Smooth muscle cell (in vitro differentiated cells): ENCODE measurements around the gene PHB1. TPM values are rescaled to one million over a fixed set of nuclear protein-coding genes. Genes with fewer than 3 reads are reported as not detected.

ENCODE experiments used
- DNase-seq: peaks from one replicate; lab custom pipeline; 2025; ENCODE audit not compliant: unreplicated experiment; lab: John Stamatoyannopoulos, UW
- H2AFZ ChIP-seq: fragments of 200-600 bp; sonication (generic); 2 replicates; pipeline ENCODE4 v1.6.0; 2016; ENCODE audit warnings: antibody characterized with exemption, low read depth, mild to moderate bottlenecking
- H3F3A ChIP-seq: fragments of 200-600 bp; sonication (generic); 2 replicates; pipeline ENCODE4 v1.6.0; 2017; ENCODE audit warnings: antibody characterized with exemption, low read depth
- H3K27ac ChIP-seq: fragments of 200-600 bp; sonication (generic); 2 replicates; pipeline ENCODE4 v1.5.1; 2016; ENCODE audit warnings: low read depth, mild to moderate bottlenecking
- H3K27me3 ChIP-seq: fragments of 200-600 bp; sonication (generic); 2 replicates; pipeline ENCODE4 v1.6.1; 2016; ENCODE audit warnings: low read depth, mild to moderate bottlenecking
- H3K36me3 ChIP-seq: fragments of 200-600 bp; sonication (generic); 2 replicates; pipeline ENCODE4 v1.5.1; 2016; ENCODE audit warnings: low read depth
- H3K4me1 ChIP-seq: fragments of 200-600 bp; sonication (generic); 2 replicates; pipeline ENCODE4 v1.5.1; 2016; ENCODE audit warnings: low read depth
- H3K4me2 ChIP-seq: fragments of 200-600 bp; sonication (generic); 2 replicates; pipeline ENCODE4 v1.6.0; 2016; ENCODE audit warnings: mild to moderate bottlenecking
- H3K4me3 ChIP-seq: fragments of 200-600 bp; sonication (generic); 2 replicates; pipeline ENCODE4 v1.5.1; 2016; ENCODE audit warnings: mild to moderate bottlenecking
- H3K79me2 ChIP-seq: fragments of 200-600 bp; sonication (generic); 2 replicates; pipeline ENCODE4 v1.6.0; 2016; ENCODE audit warnings: low read depth, mild to moderate bottlenecking
- H3K9ac ChIP-seq: fragments of 200-600 bp; sonication (generic); 2 replicates; pipeline ENCODE4 v1.6.0; 2016; ENCODE audit warnings: low read depth
- H3K9me3 ChIP-seq: fragments of 200-600 bp; sonication (generic); replicated peaks from 2 replicates; pipeline ENCODE4 v1.5.1; 2016; ENCODE audit warnings: low read depth
- H4K20me1 ChIP-seq: fragments of 200-600 bp; sonication (generic); 2 replicates; pipeline ENCODE4 v1.6.0; 2016; ENCODE audit warnings: low read depth
- WGBS: methylation state at CpG from one replicate; pipeline ENCODE4 v1.1.7; 2016; ENCODE audit warnings: low lambda C conversion rate; 5-methylcytosine and 5-hydroxymethylcytosine counted together
- polyA plus RNA-seq: library from polyadenylated mRNA; unstranded; fragments of >200 nt; fragmentation: Nextera tagmentation; extraction: Ambion mirVana; gene quantifications from 2 replicates; pipeline ENCODE4 v1.2.1, GENCODE V29; 2016
- total RNA-seq: library from RNA; depleted of rRNA; stranded (reverse); fragments of >200 nt; gene quantifications from 2 replicates; pipeline ENCODE4 v1.2.3, GENCODE V29; 2014
- TF ChIP-seq, protein P1 (sequence below): fragments of 200-600 bp; sonication (generic); IDR thresholded peaks from 2 replicates; pipeline ENCODE4 v1.5.1; 2017; ENCODE audit warnings: borderline replicate concordance, mild to moderate bottlenecking, antibody characterized with exemption; ENCODE audit not compliant: insufficient read depth, poor library complexity, severe bottlenecking

PHB1 gene
- total and polyA plus RNA-seq, 2 experiments from 2014 or later, result 90.1 to 184 TPM

DNA sequence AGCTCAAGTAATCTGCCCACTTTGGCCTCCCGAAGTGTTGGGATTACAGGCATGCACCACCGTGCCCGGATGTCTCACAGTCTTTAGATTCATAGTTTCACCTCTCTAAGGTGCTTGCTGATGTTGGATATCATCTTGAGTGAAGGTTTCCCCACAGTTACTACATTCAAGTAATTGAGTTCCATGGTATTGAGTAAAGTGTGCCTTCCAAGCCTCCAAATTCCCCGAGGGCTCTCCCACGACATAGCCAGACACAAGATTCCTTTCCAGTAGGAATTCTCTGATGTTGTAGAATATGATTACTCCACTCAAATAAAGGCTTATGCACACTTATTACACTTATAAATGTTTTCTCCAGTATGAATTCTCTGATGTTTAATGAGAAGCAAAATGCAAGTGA is 36.4 kb downstream of the PHB1 start:
- H3K4me3 ChIP-seq, result no peak overlapping the region
- no peak overlapping the region for H2AFZ ChIP-seq
- H4K20me1 ChIP-seq, result no peaks in the 10 kb centered on the region
- no peaks in the 10 kb centered on the region for H3F3A ChIP-seq
- no peak for DNase-seq
- H3K27ac ChIP-seq, result no peak overlapping the region
- no peaks in the 10 kb centered on the region for H3K27me3 ChIP-seq
- TF ChIP-seq, protein P1, sequence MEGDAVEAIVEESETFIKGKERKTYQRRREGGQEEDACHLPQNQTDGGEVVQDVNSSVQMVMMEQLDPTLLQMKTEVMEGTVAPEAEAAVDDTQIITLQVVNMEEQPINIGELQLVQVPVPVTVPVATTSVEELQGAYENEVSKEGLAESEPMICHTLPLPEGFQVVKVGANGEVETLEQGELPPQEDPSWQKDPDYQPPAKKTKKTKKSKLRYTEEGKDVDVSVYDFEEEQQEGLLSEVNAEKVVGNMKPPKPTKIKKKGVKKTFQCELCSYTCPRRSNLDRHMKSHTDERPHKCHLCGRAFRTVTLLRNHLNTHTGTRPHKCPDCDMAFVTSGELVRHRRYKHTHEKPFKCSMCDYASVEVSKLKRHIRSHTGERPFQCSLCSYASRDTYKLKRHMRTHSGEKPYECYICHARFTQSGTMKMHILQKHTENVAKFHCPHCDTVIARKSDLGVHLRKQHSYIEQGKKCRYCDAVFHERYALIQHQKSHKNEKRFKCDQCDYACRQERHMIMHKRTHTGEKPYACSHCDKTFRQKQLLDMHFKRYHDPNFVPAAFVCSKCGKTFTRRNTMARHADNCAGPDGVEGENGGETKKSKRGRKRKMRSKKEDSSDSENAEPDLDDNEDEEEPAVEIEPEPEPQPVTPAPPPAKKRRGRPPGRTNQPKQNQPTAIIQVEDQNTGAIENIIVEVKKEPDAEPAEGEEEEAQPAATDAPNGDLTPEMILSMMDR, result no peak
- H3K4me2 ChIP-seq, result no peak overlapping the region
- H3K4me1 ChIP-seq, result no peaks in the 10 kb centered on the region
- H3K79me2 ChIP-seq, result no peaks in the 10 kb centered on the region
- no peaks in the 10 kb centered on the region for H3K9me3 ChIP-seq
- H3K9ac ChIP-seq, result no peak overlapping the region
- WGBS, result 92% methylated on average over 5 of the region's 5 CpGs
- H3K36me3 ChIP-seq, result no peaks in the 10 kb centered on the region

GRCh38 chr17:49375544-49375943 is 39.1 kb downstream of the PHB1 start:
- H3K27ac ChIP-seq, result no peak overlapping the region
- DNase-seq, result no peak
- H3K9me3 ChIP-seq, result no peaks in the 10 kb centered on the region
- H3F3A ChIP-seq, result no peaks in the 10 kb centered on the region
- TF ChIP-seq, protein P1, result no peak
- H3K4me2 ChIP-seq, result no peak overlapping the region
- WGBS, result 100% methylated on average over 1 of the region's 1 CpG
- H3K4me1 ChIP-seq, result peaks cover 9% of the 10 kb centered on the region
- H2AFZ ChIP-seq, result no peak overlapping the region
- no peak overlapping the region for H3K4me3 ChIP-seq
- H3K27me3 ChIP-seq, result no peaks in the 10 kb centered on the region
- H3K79me2 ChIP-seq, result no peaks in the 10 kb centered on the region
- H3K9ac ChIP-seq, result no peak overlapping the region
- H4K20me1 ChIP-seq, result no peaks in the 10 kb centered on the region
- no peaks in the 10 kb centered on the region for H3K36me3 ChIP-seq

DNA sequence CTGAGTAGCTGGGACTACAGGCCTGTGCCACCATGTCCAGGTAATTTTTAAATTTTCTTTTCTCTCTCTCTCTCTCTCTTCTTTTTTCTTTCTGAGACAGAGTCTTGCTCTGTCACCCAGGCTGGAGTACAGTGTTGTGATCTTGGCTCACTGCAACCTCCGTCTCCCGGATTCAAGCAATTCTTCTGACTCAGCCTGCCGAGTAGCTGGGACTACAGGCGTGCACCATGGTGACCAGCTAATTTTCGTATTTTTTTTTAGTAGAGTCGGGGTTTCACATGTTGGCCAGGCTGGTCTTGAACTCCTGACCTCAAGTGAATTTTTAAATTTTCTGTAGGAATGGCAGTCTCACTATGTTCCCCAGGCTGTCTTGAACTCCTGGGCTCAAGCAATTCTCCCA is 41.6 kb downstream of the PHB1 start:
- Histone ChIP-seq H3K79me2 (no peaks in the 10 kb centered on the region), H3K27ac (no peak overlapping the region), H3K9ac (no peak overlapping the region), H3K4me3 (no peak overlapping the region), H3F3A (no peaks in the 10 kb centered on the region), H3K4me2 (no peak overlapping the region), H3K27me3 (no peaks in the 10 kb centered on the region), H2AFZ (no peak overlapping the region), H3K9me3 (no peaks in the 10 kb centered on the region), H3K36me3 (no peaks in the 10 kb centered on the region), H3K4me1 (peaks cover 9% of the 10 kb centered on the region), H4K20me1 (no peaks in the 10 kb centered on the region)
- TF ChIP-seq, protein P1, result no peak
- WGBS, result 90% methylated on average over 6 of the region's 6 CpGs
- no peak for DNase-seq

GRCh38 chr17:49372425-49372824 is 42.3 kb downstream of the PHB1 start:
- H3F3A ChIP-seq, result no peaks in the 10 kb centered on the region
- H3K27ac ChIP-seq, result no peak overlapping the region
- H3K79me2 ChIP-seq, result no peaks in the 10 kb centered on the region
- no peak overlapping the region for H2AFZ ChIP-seq
- H3K9me3 ChIP-seq, result no peaks in the 10 kb centered on the region
- no peak for DNase-seq
- no peaks in the 10 kb centered on the region for H3K27me3 ChIP-seq
- H3K4me2 ChIP-seq, result no peak overlapping the region
- H4K20me1 ChIP-seq, result no peaks in the 10 kb centered on the region
- no peak overlapping the region for H3K9ac ChIP-seq
- H3K4me3 ChIP-seq, result no peak overlapping the region
- TF ChIP-seq, protein P1, result no peak
- peaks cover 9% of the 10 kb centered on the region for H3K4me1 ChIP-seq
- H3K36me3 ChIP-seq, result no peaks in the 10 kb centered on the region
- 87% methylated on average over 7 of the region's 7 CpGs for whole genome bisulfite sequencing
